SU-DHL-6 (cell line): Measurements from ENCODE around the gene SLC39A11.

ENCODE experiments used
- H2AFZ ChIP-seq: fragments of 200-600 bp; sonication (generic); 2 replicates; pipeline ENCODE4 v1.6.1; 2014; ENCODE audit warnings: low read depth, mild to moderate bottlenecking, moderate library complexity, mixed read lengths, antibody characterized with exemption, low read length; ENCODE audit not compliant: severe bottlenecking
- H3F3A ChIP-seq: fragments of 200-600 bp; shearing (Covaris generic); 2 replicates; pipeline ENCODE4 v1.6.0; 2016; ENCODE audit warnings: antibody characterized with exemption, mild to moderate bottlenecking; ENCODE audit not compliant: insufficient read depth
- H3K27ac ChIP-seq: fragments of 200-600 bp; sonication (generic); 2 replicates; pipeline ENCODE4 v1.5.1; 2016; ENCODE audit warnings: low read depth, mild to moderate bottlenecking, low read length, moderate library complexity, mixed read lengths
- H3K27me3 ChIP-seq: fragments of 200-600 bp; sonication (generic), shearing (Covaris generic); 2 replicates; pipeline ENCODE4 v1.6.0; 2014; ENCODE audit warnings: mild to moderate bottlenecking, low read length
- H3K36me3 ChIP-seq: fragments of 200-600 bp; sonication (generic); 2 replicates; pipeline ENCODE4 v1.6.1; 2014; ENCODE audit warnings: mild to moderate bottlenecking, low read length, mixed read lengths
- H3K4me2 ChIP-seq: fragments of 300-600, 200-600 bp; shearing (Covaris generic), sonication (generic); 2 replicates; pipeline ENCODE4 v1.6.0; 2014; ENCODE audit warnings: low read length, low read depth, mild to moderate bottlenecking; ENCODE audit not compliant: poor library complexity, severe bottlenecking
- H3K4me3 ChIP-seq: fragments of 200-600 bp; sonication (generic); 2 replicates; pipeline ENCODE4 v1.5.1; 2014; ENCODE audit warnings: antibody characterized with exemption, low read length, mild to moderate bottlenecking, mixed read lengths; ENCODE audit not compliant: insufficient read depth, poor library complexity, severe bottlenecking
- H3K79me2 ChIP-seq: fragments of 200-600 bp; sonication (generic); 2 replicates; pipeline ENCODE4 v1.6.1; 2014; ENCODE audit warnings: mild to moderate bottlenecking, low read length, moderate library complexity; ENCODE audit not compliant: insufficient read depth
- H3K9ac ChIP-seq: fragments of 200-600 bp; sonication (generic); 2 replicates; pipeline ENCODE4 v1.7.0; 2014; ENCODE audit warnings: mild to moderate bottlenecking, low read length
- H3K9me2 ChIP-seq: fragments of 200-600 bp; sonication (generic); replicated peaks from 2 replicates; pipeline ENCODE4 v1.6.1; 2014; ENCODE audit warnings: low read length; ENCODE audit not compliant: insufficient read depth
- H3K9me3 ChIP-seq: fragments of 200-600 bp; sonication (generic); 2 replicates; pipeline ENCODE4 v1.6.1; 2014; ENCODE audit warnings: low read length, mixed read lengths; ENCODE audit not compliant: insufficient read depth
- H4K20me1 ChIP-seq: fragments of 200-600 bp; sonication (generic); 2 replicates; pipeline ENCODE4 v1.6.1; 2014; ENCODE audit warnings: low read depth, mild to moderate bottlenecking, antibody characterized with exemption, low read length, moderate library complexity, mixed read lengths
- CTCF ChIP-seq: fragments of 200-600 bp; sonication (generic); IDR thresholded peaks from one replicate; pipeline ENCODE4 v1.5.1; 2017; ENCODE audit warnings: antibody characterized with exemption, mild to moderate bottlenecking, low read length, moderate library complexity; ENCODE audit not compliant: insufficient read depth, poor library complexity, severe bottlenecking
- EZH2phosphoT487 ChIP-seq: fragments of 200-600 bp; sonication (generic), shearing (Covaris generic); conservative IDR thresholded peaks from 2 replicates; pipeline ENCODE4 v1.6.1; 2018; ENCODE audit warnings: mild to moderate bottlenecking, antibody characterized with exemption, low read length, moderate library complexity, mixed read lengths

SLC39A11 gene

GRCh38 chr17:72778169-72779151 lies 314.0 kb downstream of the SLC39A11 start:
- no peak for TF ChIP-seq CTCF
- no peak for TF ChIP-seq EZH2phosphoT487
- Histone ChIP-seq H3F3A (no peaks in the 10 kb centered on the region), H3K79me2 (no peaks in the 10 kb centered on the region), H3K36me3 (no peaks in the 10 kb centered on the region), H3K27ac (no peak overlapping the region), H3K4me3 (no peak overlapping the region), H3K27me3 (no peaks in the 10 kb centered on the region), H3K4me2 (no peak overlapping the region), H3K9me2 (no peaks in the 10 kb centered on the region), H3K9ac (no peak overlapping the region), H4K20me1 (no peaks in the 10 kb centered on the region), H3K9me3 (no peaks in the 10 kb centered on the region), H2AFZ (no peak overlapping the region)

DNA sequence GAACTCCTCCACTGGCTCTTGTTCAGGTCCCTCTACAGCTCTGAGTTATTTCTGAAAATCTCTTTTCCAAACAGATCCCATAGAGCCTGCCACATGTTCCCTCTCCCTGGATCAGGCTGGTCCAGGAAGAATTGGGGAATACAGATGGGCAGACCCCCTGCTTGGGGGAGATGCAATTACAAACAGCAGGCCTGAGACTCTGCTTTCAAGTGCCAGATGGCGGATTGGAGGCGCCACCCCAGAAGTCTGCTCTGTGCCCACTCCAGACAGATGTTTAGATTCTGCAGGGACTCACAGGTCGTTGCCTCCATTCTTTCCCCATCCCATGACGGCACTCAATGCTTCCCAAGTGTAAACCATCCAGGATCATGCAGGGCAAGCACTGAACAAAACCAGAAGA lies 316.6 kb downstream of the SLC39A11 start:
- Histone ChIP-seq H3K27me3 (no peaks in the 10 kb centered on the region), H3K9ac (no peak overlapping the region), H3K36me3 (no peaks in the 10 kb centered on the region), H4K20me1 (no peaks in the 10 kb centered on the region), H3K4me3 (no peak overlapping the region), H3K9me3 (no peaks in the 10 kb centered on the region), H3F3A (0 out of 2 replicates have a peak, but pooled peaks cover 13% of the 10 kb centered on the region), H3K9me2 (no peaks in the 10 kb centered on the region), H3K4me2 (no peak overlapping the region), H3K79me2 (no peaks in the 10 kb centered on the region), H2AFZ (no peak overlapping the region), H3K27ac (no peak overlapping the region)
- TF ChIP-seq CTCF = no peak
- TF ChIP-seq EZH2phosphoT487 = no peak

DNA sequence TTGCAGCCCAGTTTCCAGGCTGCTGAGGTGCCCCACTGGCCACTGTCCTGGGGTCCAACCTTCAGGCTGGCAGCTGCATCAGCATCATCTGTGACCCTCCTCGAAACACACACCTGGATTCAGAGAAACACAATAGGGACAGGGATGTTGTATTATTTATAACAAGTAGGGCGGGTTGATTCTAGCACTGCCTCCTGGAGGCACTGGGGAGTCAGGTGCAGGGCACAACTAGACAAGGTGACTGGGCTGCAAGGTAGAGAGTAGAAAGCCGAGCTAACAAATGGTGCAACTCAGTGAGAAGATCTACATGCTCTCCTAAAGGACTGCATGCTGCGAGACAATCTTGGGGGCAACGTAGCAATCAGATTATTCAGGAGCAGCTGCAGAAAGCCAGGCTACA lies 317.3 kb downstream of the SLC39A11 start:
- TF ChIP-seq CTCF (no peak), EZH2phosphoT487 (no peak)
- H3F3A ChIP-seq = 0 out of 2 replicates have a peak, but pooled peaks cover 13% of the 10 kb centered on the region
- H3K9me2 ChIP-seq = no peaks in the 10 kb centered on the region
- H2AFZ ChIP-seq = no peak overlapping the region
- no peaks in the 10 kb centered on the region for H3K79me2 ChIP-seq
- no peak overlapping the region for H3K27ac ChIP-seq
- H3K4me3 ChIP-seq = no peak overlapping the region
- no peaks in the 10 kb centered on the region for H3K27me3 ChIP-seq
- no peak overlapping the region for H3K4me2 ChIP-seq
- H4K20me1 ChIP-seq = no peaks in the 10 kb centered on the region
- no peaks in the 10 kb centered on the region for H3K36me3 ChIP-seq
- no peaks in the 10 kb centered on the region for H3K9me3 ChIP-seq
- H3K9ac ChIP-seq = no peak overlapping the region
